ENCODE data around the gene CAMK1D. TPM values are rescaled to one million over a fixed set of nuclear protein-coding genes. Genes with fewer than 3 reads are reported as not detected.

The CAMK1D gene
- polyA plus RNA-seq, 1 of the 3 experiments (the other 2 are of a cell fraction) = 4.1 TPM

DNA sequence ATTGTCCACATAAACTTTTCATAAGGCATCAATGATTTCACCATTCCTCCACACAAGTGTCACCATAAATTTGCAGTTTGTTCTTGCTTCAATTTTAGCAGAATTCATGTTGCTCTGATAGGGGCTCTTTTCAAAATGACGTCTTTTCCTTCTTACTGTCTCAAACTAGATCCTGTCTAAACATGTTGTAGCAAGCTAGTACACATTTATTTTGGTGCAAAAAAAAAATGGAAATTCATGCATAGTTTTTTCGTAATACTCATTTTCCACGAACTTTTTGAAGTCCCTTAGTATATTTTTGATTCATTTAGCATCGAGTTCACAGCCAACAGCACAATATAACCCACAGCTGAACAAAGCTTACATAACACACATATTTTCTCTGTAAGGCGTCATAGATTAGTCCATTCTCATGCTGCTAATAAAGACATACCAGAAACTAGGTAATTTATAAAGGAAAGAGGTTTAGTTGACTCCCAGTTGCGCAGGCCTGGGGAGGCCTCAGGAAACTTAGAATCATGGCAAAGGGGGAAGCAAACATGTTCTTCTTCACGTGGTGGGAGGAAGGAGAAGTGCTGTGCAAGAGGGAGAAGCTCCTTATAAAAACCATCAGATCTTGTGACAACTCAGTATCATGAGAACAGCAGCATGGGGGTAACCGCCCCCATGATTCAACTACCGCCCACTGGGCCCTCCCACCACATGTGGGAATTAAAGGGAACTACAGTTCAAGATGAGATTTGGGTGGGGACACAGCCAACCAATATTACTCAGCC, 350.6 kb downstream of the CAMK1D start (continued):
- TF ChIP-seq PBX3 (IDR thresholded peaks at IDR 0.05) (no peak), RAD21 (IDR thresholded peaks at IDR 0.05; ENCODE audit: low read length) (no peak), MAX (IDR thresholded peaks at IDR 0.05; ENCODE audit: low read depth) (no peak), ELF1 (IDR thresholded peaks at IDR 0.05) (no peak), REST (IDR thresholded peaks at IDR 0.05; ENCODE audit: low read depth, low read length) (no peak), RCOR1 (IDR thresholded peaks at IDR 0.05; ENCODE audit: low read length) (no peak)

GRCh38 chr10:12700557-12700874, 351.2 kb downstream of the CAMK1D start:
- H3K79me2 ChIP-seq (ENCODE audit: insufficient read depth) = no peaks in the 10 kb centered on the region
- ChIA-PET CTCF (interaction anchor here (0.9 to 1.1 kb wide), 3 partner anchors 9 to 399 kb away, joined by 3 to 5 read pairs (median 4); partner anchors contain the start of gene OPTN), POLR2A (no interaction called here)
- H3K4me2 ChIP-seq = no peak overlapping the region
- peaks cover 3% of the 10 kb centered on the region for H3F3A ChIP-seq (replicated peaks; ENCODE audit: insufficient read depth)
- no peaks in the 10 kb centered on the region for H3K27me3 ChIP-seq (ENCODE audit: insufficient read depth)
- DNase-seq = no peak
- no peaks in the 10 kb centered on the region for H4K20me1 ChIP-seq (ENCODE audit: insufficient read depth)
- H3K9me2 ChIP-seq = no peaks in the 10 kb centered on the region
- H3K27ac ChIP-seq (ENCODE audit: low read depth in 2 of 2, low read length in 1 of 2) = no peak overlapping the region
- TF ChIP-seq GABPA (IDR thresholded peaks at IDR 0.05; ENCODE audit: low read depth) (no peak), MXI1 (IDR thresholded peaks at IDR 0.05; ENCODE audit: low read depth, low read length) (no peak), SIN3A (IDR thresholded peaks at IDR 0.05; ENCODE audit: borderline replicate concordance, low read depth, low read length) (no peak), EP300 (IDR thresholded peaks at IDR 0.05; ENCODE audit: borderline replicate concordance in 1 of 2, low read depth in 1 of 2, low read length in 1 of 2) (no peak), MAX (IDR thresholded peaks at IDR 0.05; ENCODE audit: low read depth) (no peak), USF1 (IDR thresholded peaks at IDR 0.05; ENCODE audit: borderline replicate concordance, low read depth) (no peak), FOXM1 (IDR thresholded peaks at IDR 0.05; ENCODE audit: low read depth) (no peak), PBX3 (IDR thresholded peaks at IDR 0.05) (no peak), SMC3 (IDR thresholded peaks at IDR 0.05; ENCODE audit: low read depth, low read length) (no peak), FOSL2 (IDR thresholded peaks at IDR 0.05; ENCODE audit: borderline replicate concordance, low read depth) (no peak), IRF3 (IDR thresholded peaks at IDR 0.05; ENCODE audit: low read depth, low read length) (no peak), TEAD4 (IDR thresholded peaks at IDR 0.05; ENCODE audit: borderline replicate concordance, insufficient read depth) (no peak), TCF12 (IDR thresholded peaks at IDR 0.05) (no peak), ELF1 (IDR thresholded peaks at IDR 0.05) (no peak), NRF1 (IDR thresholded peaks at IDR 0.05; ENCODE audit: low read depth, low read length) (no peak), FOXJ3 (CRISPR knock-in tag; IDR thresholded peaks at IDR 0.05) (no peak), RFX5 (IDR thresholded peaks at IDR 0.05; ENCODE audit: low read length) (no peak), RCOR1 (IDR thresholded peaks at IDR 0.05; ENCODE audit: low read length) (no peak)
- no peak overlapping the region for H3K9ac ChIP-seq
- no peak overlapping the region for H3K4me3 ChIP-seq (ENCODE audit: low read depth in 2 of 2, low read length in 1 of 2)
- H3K4me1 ChIP-seq (ENCODE audit: control insufficient read depth in 1 of 2, insufficient read depth in 2 of 2, low read depth in 1 of 2, low read length in 1 of 2) = peaks cover 3 to 20% of the 10 kb centered on the region in 2 experiments; a peak in 2 of 4 replicates
- no peaks in the 10 kb centered on the region for H3K36me3 ChIP-seq (replicated peaks in 1 of 2; ENCODE audit: control insufficient read depth in 1 of 2, insufficient read depth in 2 of 2, low read length in 1 of 2)
- H2AFZ ChIP-seq (ENCODE audit: low read depth) = no peak overlapping the region
- WGBS (ENCODE audit: low lambda C conversion rate) = 90% methylated on average over 3 of the region's 3 CpGs
- no peaks in the 10 kb centered on the region for H3K9me3 ChIP-seq

Measured in SK-N-SH (cell line).